ENCODE measurements around the gene OBSCN. TPM values are rescaled to one million over a fixed set of nuclear protein-coding genes. Genes with fewer than 3 reads are reported as not detected.

OBSCN gene
- total RNA-seq, 1 experiment from 2014 or later = 10.5 TPM

DNA sequence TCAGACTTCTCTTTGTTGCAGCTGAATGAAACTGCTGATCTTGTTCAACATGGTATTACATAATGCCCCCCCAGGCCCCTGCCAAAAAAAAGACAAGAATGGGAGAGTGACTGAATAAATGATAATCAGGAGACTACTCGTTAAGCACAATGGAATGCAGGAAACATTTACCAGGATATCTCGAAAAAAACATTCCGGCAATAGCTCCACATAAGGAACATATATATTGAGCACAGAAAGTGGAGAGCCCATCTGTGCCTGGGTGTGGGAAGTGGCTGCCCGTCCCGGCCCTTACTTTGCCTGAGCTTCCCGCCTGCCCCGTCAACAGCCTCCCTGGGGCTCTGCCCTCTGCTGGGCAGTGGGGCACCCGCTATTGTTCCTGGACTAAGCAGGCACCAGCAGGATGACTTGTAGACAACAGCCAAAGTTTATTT, 185.4 kb downstream of the OBSCN start:
- DNase-seq (ENCODE audit: low read depth, low spot score) = no peak
- Histone ChIP-seq H3K27me3 (ENCODE audit: control insufficient read depth, insufficient read depth, low read length) (no peaks in the 10 kb centered on the region), H3K36me3 (ENCODE audit: control insufficient read depth, insufficient read depth, low read length) (peaks cover 3% of the 10 kb centered on the region; the same call in 1 of the 2 replicates), H3K27ac (ENCODE audit: low read length) (no peak overlapping the region), H3K4me1 (ENCODE audit: control insufficient read depth, insufficient read depth, low read length) (peaks cover 14% of the 10 kb centered on the region), H3K9me3 (ENCODE audit: control insufficient read depth, insufficient read depth, low read depth, low read length) (no peaks in the 10 kb centered on the region), H3K4me3 (ENCODE audit: low read depth in 2 of 2, low read length in 2 of 2) (no peak overlapping the region)
- in situ Hi-C loops (cut with HindIII; ENCODE audit: low pct_unique_long_range_greater_than_20kb, low sequenced_read_pairs) (no loop called here), intact Hi-C loops (cut with micrococcal nuclease; ENCODE audit: unreplicated experiment) (no loop called here)
- ATAC-seq = peak; percentile 87
- CTCF ChIA-PET = interaction anchor here (0.6 to 1.0 kb wide), 3 partner anchors 65 to 394 kb away, joined by 5 to 7 read pairs (median 5); no protein-coding TSS in a partner anchor
- BruUV-seq (replicated peaks) = no TSS peak
- POLR2A ChIA-PET = interaction anchor here (0.6 kb wide), 1 partner anchor 19 kb away, joined by 9 read pairs; no protein-coding TSS in a partner anchor
- TF ChIP-seq, protein P1, sequence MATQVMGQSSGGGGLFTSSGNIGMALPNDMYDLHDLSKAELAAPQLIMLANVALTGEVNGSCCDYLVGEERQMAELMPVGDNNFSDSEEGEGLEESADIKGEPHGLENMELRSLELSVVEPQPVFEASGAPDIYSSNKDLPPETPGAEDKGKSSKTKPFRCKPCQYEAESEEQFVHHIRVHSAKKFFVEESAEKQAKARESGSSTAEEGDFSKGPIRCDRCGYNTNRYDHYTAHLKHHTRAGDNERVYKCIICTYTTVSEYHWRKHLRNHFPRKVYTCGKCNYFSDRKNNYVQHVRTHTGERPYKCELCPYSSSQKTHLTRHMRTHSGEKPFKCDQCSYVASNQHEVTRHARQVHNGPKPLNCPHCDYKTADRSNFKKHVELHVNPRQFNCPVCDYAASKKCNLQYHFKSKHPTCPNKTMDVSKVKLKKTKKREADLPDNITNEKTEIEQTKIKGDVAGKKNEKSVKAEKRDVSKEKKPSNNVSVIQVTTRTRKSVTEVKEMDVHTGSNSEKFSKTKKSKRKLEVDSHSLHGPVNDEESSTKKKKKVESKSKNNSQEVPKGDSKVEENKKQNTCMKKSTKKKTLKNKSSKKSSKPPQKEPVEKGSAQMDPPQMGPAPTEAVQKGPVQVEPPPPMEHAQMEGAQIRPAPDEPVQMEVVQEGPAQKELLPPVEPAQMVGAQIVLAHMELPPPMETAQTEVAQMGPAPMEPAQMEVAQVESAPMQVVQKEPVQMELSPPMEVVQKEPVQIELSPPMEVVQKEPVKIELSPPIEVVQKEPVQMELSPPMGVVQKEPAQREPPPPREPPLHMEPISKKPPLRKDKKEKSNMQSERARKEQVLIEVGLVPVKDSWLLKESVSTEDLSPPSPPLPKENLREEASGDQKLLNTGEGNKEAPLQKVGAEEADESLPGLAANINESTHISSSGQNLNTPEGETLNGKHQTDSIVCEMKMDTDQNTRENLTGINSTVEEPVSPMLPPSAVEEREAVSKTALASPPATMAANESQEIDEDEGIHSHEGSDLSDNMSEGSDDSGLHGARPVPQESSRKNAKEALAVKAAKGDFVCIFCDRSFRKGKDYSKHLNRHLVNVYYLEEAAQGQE (IDR thresholded peaks at IDR 0.05; ENCODE audit: insufficient read depth in 1 of 2, low read depth in 2 of 2, low read length in 1 of 2) = no peak
- TF ChIP-seq, protein P2, sequence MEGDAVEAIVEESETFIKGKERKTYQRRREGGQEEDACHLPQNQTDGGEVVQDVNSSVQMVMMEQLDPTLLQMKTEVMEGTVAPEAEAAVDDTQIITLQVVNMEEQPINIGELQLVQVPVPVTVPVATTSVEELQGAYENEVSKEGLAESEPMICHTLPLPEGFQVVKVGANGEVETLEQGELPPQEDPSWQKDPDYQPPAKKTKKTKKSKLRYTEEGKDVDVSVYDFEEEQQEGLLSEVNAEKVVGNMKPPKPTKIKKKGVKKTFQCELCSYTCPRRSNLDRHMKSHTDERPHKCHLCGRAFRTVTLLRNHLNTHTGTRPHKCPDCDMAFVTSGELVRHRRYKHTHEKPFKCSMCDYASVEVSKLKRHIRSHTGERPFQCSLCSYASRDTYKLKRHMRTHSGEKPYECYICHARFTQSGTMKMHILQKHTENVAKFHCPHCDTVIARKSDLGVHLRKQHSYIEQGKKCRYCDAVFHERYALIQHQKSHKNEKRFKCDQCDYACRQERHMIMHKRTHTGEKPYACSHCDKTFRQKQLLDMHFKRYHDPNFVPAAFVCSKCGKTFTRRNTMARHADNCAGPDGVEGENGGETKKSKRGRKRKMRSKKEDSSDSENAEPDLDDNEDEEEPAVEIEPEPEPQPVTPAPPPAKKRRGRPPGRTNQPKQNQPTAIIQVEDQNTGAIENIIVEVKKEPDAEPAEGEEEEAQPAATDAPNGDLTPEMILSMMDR (IDR thresholded peaks at IDR 0.05) = peak; percentile 82; the same call in 1 of the 2 replicates

DNA sequence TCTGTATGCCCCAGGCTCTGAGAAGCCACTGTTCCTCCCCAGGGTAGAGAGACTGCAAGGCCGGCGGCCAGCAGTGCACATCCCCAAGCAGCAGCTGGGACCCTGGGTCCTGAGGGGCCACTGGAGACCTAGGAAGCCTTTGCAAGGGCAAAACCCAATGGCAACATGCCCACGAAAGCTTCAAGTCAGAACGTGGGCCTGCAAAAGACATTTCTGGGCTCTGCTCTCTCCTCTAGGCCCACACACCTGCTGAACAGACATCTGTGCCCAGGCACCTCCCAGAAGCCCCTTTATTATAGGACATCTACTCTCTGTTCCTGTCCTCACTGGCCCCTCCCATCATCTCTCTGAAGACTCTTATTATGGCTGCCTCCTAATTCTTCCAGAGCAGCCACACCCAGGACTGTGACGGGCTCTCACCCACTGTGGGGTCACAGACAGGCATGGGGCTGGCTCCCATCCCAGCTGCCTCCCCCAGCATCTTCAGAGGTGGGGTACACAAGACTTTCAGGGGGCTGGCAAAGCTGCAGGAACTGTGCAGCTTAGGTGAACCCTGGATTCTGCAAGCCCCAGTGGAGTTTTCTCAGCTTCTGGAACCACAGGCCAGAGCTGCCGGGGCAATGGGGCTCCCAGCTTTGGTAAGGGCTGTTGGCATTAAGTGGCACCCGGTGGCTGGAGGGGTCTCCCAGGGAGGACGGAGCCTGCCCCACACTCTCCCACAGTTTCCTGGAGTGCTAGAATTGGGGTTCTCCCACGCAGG, 186.1 kb downstream of the OBSCN start:
- Histone ChIP-seq H3K27me3 (ENCODE audit: control insufficient read depth, insufficient read depth, low read length) (no peaks in the 10 kb centered on the region), H3K4me1 (ENCODE audit: control insufficient read depth, insufficient read depth, low read length) (peaks cover 14% of the 10 kb centered on the region), H3K4me3 (ENCODE audit: low read depth in 2 of 2, low read length in 2 of 2) (no peak overlapping the region), H3K27ac (ENCODE audit: low read length) (no peak overlapping the region), H3K36me3 (ENCODE audit: control insufficient read depth, insufficient read depth, low read length) (peaks cover 3% of the 10 kb centered on the region; the same call in 1 of the 2 replicates), H3K9me3 (ENCODE audit: control insufficient read depth, insufficient read depth, low read depth, low read length) (no peaks in the 10 kb centered on the region)
- no peak for DNase-seq (ENCODE audit: low read depth, low spot score)
- ATAC-seq = peak; percentile 41
- ChIA-PET POLR2A (interaction anchor here (0.6 kb wide), 2 partner anchors 19 to 1285 kb away, joined by 3 to 9 read pairs; no protein-coding TSS in a partner anchor), CTCF (interaction anchor here (0.6 to 1.0 kb wide), 2 partner anchors 64 to 395 kb away, joined by 5 to 7 read pairs; no protein-coding TSS in a partner anchor)
- intact Hi-C loops (cut with micrococcal nuclease; ENCODE audit: unreplicated experiment) = no loop called here
- TSS peak; percentile 26 for BruUV-seq (replicated peaks)
- in situ Hi-C loops (cut with HindIII; ENCODE audit: low pct_unique_long_range_greater_than_20kb, low sequenced_read_pairs) = no loop called here
- TF ChIP-seq, protein P1 (IDR thresholded peaks at IDR 0.05; ENCODE audit: insufficient read depth in 1 of 2, low read depth in 2 of 2, low read length in 1 of 2) = no peak
- no peak for TF ChIP-seq TCF7L2 (IDR thresholded peaks at IDR 0.05; ENCODE audit: low read depth, low read length)
- TF ChIP-seq SIN3A (IDR thresholded peaks at IDR 0.05; ENCODE audit: borderline replicate concordance, insufficient read depth, low read depth, low read length) = no peak
- no peak for TF ChIP-seq POLR2AphosphoS5 (IDR thresholded peaks at IDR 0.05; ENCODE audit: low read depth, low read length)
- TF ChIP-seq, protein P2 (IDR thresholded peaks at IDR 0.05) = no peak; the same call in 1 of the 2 replicates
